ENCODE results near the gene ISG20L2. TPM values are rescaled to one million over a fixed set of nuclear protein-coding genes. Genes with fewer than 3 reads are reported as not detected.

The ISG20L2 gene
- total RNA-seq, 6 experiments from 2014 or later, result 10.3 to 14.1 (median 12.2) TPM

GRCh38 chr1:156727492-156727891 is 1.1 kb downstream of the ISG20L2 start:
- intact Hi-C loops (cut with DNase I), result no loop called here
- H3K36me3 ChIP-seq, result peaks cover 0 to 21% (median 12%) of the 10 kb centered on the region in 4 donors
- no peak for DNase-seq
- H3K9me3 ChIP-seq, result no peaks in the 10 kb centered on the region
- no peak for ATAC-seq
- peaks cover 0 to 41% (median 13%) of the 10 kb centered on the region in 4 donors for H3K4me1 ChIP-seq
- 28% methylated on average over 7 of the region's 7 CpGs for WGBS (ENCODE audit: insufficient coverage, low coverage, low lambda C conversion rate, missing lambda C conversion rate)
- H3K27ac ChIP-seq, result peak overlapping the region in 2 of 3 donors; percentile 93 to 94
- H3K4me3 ChIP-seq, result peak overlapping the region; percentile 79 to 92 (median 86)
- H3K27me3 ChIP-seq, result no peaks in the 10 kb centered on the region
- no peak for TF ChIP-seq POLR2A (IDR thresholded peaks at IDR 0.05)
- TF ChIP-seq, protein P1, sequence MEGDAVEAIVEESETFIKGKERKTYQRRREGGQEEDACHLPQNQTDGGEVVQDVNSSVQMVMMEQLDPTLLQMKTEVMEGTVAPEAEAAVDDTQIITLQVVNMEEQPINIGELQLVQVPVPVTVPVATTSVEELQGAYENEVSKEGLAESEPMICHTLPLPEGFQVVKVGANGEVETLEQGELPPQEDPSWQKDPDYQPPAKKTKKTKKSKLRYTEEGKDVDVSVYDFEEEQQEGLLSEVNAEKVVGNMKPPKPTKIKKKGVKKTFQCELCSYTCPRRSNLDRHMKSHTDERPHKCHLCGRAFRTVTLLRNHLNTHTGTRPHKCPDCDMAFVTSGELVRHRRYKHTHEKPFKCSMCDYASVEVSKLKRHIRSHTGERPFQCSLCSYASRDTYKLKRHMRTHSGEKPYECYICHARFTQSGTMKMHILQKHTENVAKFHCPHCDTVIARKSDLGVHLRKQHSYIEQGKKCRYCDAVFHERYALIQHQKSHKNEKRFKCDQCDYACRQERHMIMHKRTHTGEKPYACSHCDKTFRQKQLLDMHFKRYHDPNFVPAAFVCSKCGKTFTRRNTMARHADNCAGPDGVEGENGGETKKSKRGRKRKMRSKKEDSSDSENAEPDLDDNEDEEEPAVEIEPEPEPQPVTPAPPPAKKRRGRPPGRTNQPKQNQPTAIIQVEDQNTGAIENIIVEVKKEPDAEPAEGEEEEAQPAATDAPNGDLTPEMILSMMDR (IDR thresholded peaks at IDR 0.05), result no peak

GRCh38 chr1:156726549-156727226 is 1.9 kb downstream of the ISG20L2 start:
- H3K36me3 ChIP-seq, result peaks cover 0 to 22% (median 11%) of the 10 kb centered on the region in 4 donors
- ATAC-seq (peak in 1 of 4 donors; percentile 13), DNase-seq (no peak)
- TF ChIP-seq, protein P1 (IDR thresholded peaks at IDR 0.05), result peak; percentile 44
- no peak for TF ChIP-seq POLR2A (IDR thresholded peaks at IDR 0.05)
- H3K4me3 ChIP-seq, result peak overlapping the region in 2 of 3 donors; percentile 8 to 28
- intact Hi-C loops (cut with DNase I), result no loop called here
- no peak overlapping the region for H3K27ac ChIP-seq
- no peaks in the 10 kb centered on the region for H3K27me3 ChIP-seq
- 42% methylated on average over 11 of the region's 15 CpGs for WGBS (ENCODE audit: insufficient coverage, low coverage, low lambda C conversion rate, missing lambda C conversion rate)
- no peaks in the 10 kb centered on the region for H3K9me3 ChIP-seq
- H3K4me1 ChIP-seq, result peaks cover 0 to 41% (median 13%) of the 10 kb centered on the region in 4 donors

- ATAC-seq (peak; percentile 80 to 88 (median 80)), DNase-seq (peak; percentile 88 to 89 (median 89))
- 11% methylated on average over 18 of the region's 18 CpGs for WGBS (ENCODE audit: insufficient coverage, low coverage, low lambda C conversion rate, missing lambda C conversion rate)
- no peaks in the 10 kb centered on the region for H3K9me3 ChIP-seq
- TF ChIP-seq, protein P1 (IDR thresholded peaks at IDR 0.05), result peak; percentile 86 to 99 (median 96)
- TF ChIP-seq POLR2A (IDR thresholded peaks at IDR 0.05), result no peak
- H3K4me1 ChIP-seq, result peaks cover 0 to 41% (median 13%) of the 10 kb centered on the region in 4 donors
- intact Hi-C loops (cut with DNase I), result no loop called here
- no peak overlapping the region for H3K27ac ChIP-seq
- H3K4me3 ChIP-seq, result peak overlapping the region; percentile 8 to 28 (median 17)
- H3K27me3 ChIP-seq, result no peaks in the 10 kb centered on the region
- H3K36me3 ChIP-seq, result peaks cover 0 to 27% (median 12%) of the 10 kb centered on the region in 4 donors
Measured at GRCh38 chr1:156725683-156726280, 2.8 kb downstream of the ISG20L2 start.

DNA sequence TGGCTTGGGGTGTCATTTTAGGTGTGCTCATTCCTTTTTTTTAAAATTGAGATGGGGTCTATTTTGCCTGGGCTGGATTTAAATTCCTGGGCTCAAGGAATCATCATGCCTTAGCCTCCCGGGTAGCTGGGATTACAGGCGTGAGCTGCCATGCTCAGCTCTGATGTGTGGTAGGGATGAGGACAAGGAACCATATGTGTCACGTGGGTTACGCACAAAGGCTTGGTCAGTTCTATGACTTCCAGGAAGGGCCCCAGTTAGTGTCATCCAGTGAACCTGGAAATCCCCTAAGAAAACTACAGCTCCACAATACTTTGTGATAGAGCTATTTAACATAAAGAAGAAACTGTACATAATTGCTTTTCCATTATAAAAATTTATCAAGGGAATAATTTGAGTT is 7.0 kb downstream of the ISG20L2 start:
- 83% methylated on average over 4 of the region's 4 CpGs for WGBS (ENCODE audit: insufficient coverage, low coverage, low lambda C conversion rate, missing lambda C conversion rate)
- intact Hi-C loops (cut with DNase I), result loop anchor here in 1 of 2 donors (5.0 kb wide), 1 partner anchor 34 kb away; no protein-coding TSS in a partner anchor
- ATAC-seq, result no peak

More for the DNA sequence above, 7.0 kb downstream of the ISG20L2 start:
- H3K4me3 ChIP-seq, result no peak overlapping the region
- no peak for DNase-seq
- H3K27ac ChIP-seq, result no peak overlapping the region
- H3K4me1 ChIP-seq, result peaks cover 0 to 18% (median 8%) of the 10 kb centered on the region in 4 donors
- H3K27me3 ChIP-seq, result no peaks in the 10 kb centered on the region
- no peaks in the 10 kb centered on the region for H3K9me3 ChIP-seq
- peaks cover 0 to 28% (median 12%) of the 10 kb centered on the region in 4 donors for H3K36me3 ChIP-seq
- TF ChIP-seq, protein P1 (IDR thresholded peaks at IDR 0.05), result no peak
- TF ChIP-seq POLR2A (IDR thresholded peaks at IDR 0.05), result no peak
